Adrenal gland (tissue), 5 donors: Measurements from ENCODE around the gene GPC4.

Experiments used
- POLR2A ChIP-seq, 2 donors: fragments of 450-650 bp; IDR thresholded peaks; one replicate each; pipeline ENCODE4 v1.6.1; 2017; ENCODE audit warnings: antibody characterized with exemption in 2 of 2, mild to moderate bottlenecking in 2 of 2, moderate library complexity in 1 of 2
- TF ChIP-seq, protein P1 (sequence below), 6 experiments: fragments of 450-650 bp in 4 of 6; fragments of 200-600 bp in 2 of 6; sonication (generic) in 1 of 6; IDR thresholded peaks; 1 replicate in 5 of 6; 2 replicates in 1 of 6; pipeline versions ENCODE4 v1.5.1 to v1.8.0; 2016 to 2021; ENCODE audit warnings: antibody characterized with exemption in 6 of 6, mild to moderate bottlenecking in 2 of 6, moderate library complexity in 1 of 6
- donor health status: DM: no; HTN: no; CAD: no.

DNA sequence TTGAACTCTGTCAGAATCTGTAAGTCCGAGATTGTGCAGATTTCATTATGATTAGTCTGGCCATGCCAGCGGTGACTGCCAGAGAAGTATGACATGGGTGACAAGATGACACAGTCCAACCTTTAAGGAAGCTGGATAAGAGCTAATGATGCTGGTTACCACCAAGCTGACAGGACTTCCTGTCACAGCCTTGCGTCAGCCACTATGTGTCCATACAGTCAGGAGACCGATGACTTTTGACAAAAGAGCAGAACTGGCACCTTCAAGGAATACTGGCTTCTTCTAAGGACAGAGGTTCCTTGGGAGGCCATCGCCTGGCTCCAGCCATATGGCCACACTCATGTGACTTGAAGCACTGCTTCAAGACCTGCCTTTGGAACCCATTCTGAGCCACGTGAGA is 129.9 kb downstream of the GPC4 start:
- TF ChIP-seq, protein P1, sequence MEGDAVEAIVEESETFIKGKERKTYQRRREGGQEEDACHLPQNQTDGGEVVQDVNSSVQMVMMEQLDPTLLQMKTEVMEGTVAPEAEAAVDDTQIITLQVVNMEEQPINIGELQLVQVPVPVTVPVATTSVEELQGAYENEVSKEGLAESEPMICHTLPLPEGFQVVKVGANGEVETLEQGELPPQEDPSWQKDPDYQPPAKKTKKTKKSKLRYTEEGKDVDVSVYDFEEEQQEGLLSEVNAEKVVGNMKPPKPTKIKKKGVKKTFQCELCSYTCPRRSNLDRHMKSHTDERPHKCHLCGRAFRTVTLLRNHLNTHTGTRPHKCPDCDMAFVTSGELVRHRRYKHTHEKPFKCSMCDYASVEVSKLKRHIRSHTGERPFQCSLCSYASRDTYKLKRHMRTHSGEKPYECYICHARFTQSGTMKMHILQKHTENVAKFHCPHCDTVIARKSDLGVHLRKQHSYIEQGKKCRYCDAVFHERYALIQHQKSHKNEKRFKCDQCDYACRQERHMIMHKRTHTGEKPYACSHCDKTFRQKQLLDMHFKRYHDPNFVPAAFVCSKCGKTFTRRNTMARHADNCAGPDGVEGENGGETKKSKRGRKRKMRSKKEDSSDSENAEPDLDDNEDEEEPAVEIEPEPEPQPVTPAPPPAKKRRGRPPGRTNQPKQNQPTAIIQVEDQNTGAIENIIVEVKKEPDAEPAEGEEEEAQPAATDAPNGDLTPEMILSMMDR (IDR thresholded peaks at IDR 0.05) = no peak
- TF ChIP-seq POLR2A (IDR thresholded peaks at IDR 0.05) = no peak
